Ishikawa (cell line): ENCODE data around the gene PRDM16.

Experiments used
- CEBPB ChIP-seq: IDR thresholded peaks from 2 replicates; pipeline ENCODE4 v1.6.1; 2012
- CREB1 ChIP-seq: IDR thresholded peaks from 2 replicates; pipeline ENCODE4 v1.6.1; 2012; ENCODE audit warnings: low read depth
- EGR1 ChIP-seq: IDR thresholded peaks from 2 replicates; pipeline ENCODE4 v1.6.1; 2012
- EP300 ChIP-seq: IDR thresholded peaks from 2 replicates; pipeline ENCODE4 v1.6.1; 2012; ENCODE audit warnings: borderline replicate concordance
- FOXM1 ChIP-seq: IDR thresholded peaks from 2 replicates; pipeline ENCODE4 v1.6.1; 2012; ENCODE audit warnings: low read depth, borderline replicate concordance
- NFIC ChIP-seq: IDR thresholded peaks from 2 replicates; pipeline ENCODE4 v1.6.1; 2012
- RAD21 ChIP-seq: IDR thresholded peaks from 2 replicates; pipeline ENCODE4 v1.6.1; 2012; ENCODE audit warnings: low read depth
- REST ChIP-seq: IDR thresholded peaks from 2 replicates; pipeline ENCODE4 v1.6.1; 2012; ENCODE audit warnings: low read depth, mild to moderate bottlenecking
- TAF1 ChIP-seq: IDR thresholded peaks from 2 replicates; pipeline ENCODE4 v1.6.1; 2012; ENCODE audit warnings: low read depth, mild to moderate bottlenecking
- TCF12 ChIP-seq: IDR thresholded peaks from 2 replicates; pipeline ENCODE4 v1.6.1; 2012; ENCODE audit warnings: low read depth
- TEAD4 ChIP-seq: IDR thresholded peaks from 2 replicates; pipeline ENCODE4 v1.6.1; 2012
- USF1 ChIP-seq: IDR thresholded peaks from 2 replicates; pipeline ENCODE4 v1.6.1; 2012
- YY1 ChIP-seq: IDR thresholded peaks from 2 replicates; pipeline ENCODE4 v1.6.1; 2012; ENCODE audit warnings: low read depth
- ZBTB7A ChIP-seq: IDR thresholded peaks from 2 replicates; pipeline ENCODE4 v1.6.1; 2012; ENCODE audit warnings: low read depth
- TF ChIP-seq, protein P1 (sequence below): IDR thresholded peaks from 2 replicates; pipeline ENCODE4 v1.6.1; 2012

Gene PRDM16

GRCh38 chr1:3169665-3170356 is 100.8 kb downstream of the PRDM16 start:
- no peak for TF ChIP-seq REST
- TF ChIP-seq CREB1: no peak
- TF ChIP-seq TAF1: no peak
- no peak for TF ChIP-seq TEAD4
- no peak for TF ChIP-seq CEBPB
- TF ChIP-seq TCF12: no peak

GRCh38 chr1:3170561-3171453 is 101.8 kb downstream of the PRDM16 start:
- TF ChIP-seq NFIC (no peak), EP300 (no peak), REST (no peak), USF1 (no peak), YY1 (no peak), ZBTB7A (no peak), TAF1 (no peak), TEAD4 (no peak), EGR1 (no peak), CREB1 (no peak), CEBPB (no peak), FOXM1 (no peak), TCF12 (no peak), RAD21 (no peak)
- TF ChIP-seq, protein P1, sequence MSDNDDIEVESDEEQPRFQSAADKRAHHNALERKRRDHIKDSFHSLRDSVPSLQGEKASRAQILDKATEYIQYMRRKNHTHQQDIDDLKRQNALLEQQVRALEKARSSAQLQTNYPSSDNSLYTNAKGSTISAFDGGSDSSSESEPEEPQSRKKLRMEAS: no peak

DNA sequence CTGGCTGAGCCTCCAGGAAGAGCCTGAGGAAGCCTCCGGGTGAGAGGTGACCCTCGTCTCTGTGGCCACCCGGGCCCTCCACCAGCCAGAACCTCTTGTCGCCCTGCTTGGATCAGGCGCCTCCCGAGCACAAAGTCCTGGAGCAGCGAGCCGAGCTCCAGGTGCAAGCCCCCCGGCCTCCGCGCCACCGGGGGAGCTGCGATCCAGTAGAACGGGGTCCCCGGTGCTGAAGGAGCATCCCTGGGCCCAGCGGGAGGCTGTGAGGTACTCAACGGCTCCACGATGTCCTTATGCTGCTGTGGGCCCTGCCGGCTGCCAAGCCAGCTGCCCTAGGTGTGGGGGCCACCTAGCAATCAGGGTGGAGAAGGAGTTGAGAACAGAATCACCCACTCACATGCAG is 102.8 kb downstream of the PRDM16 start:
- TF ChIP-seq USF1 (no peak), REST (no peak), NFIC (no peak), CEBPB (no peak), TCF12 (no peak), FOXM1 (no peak), ZBTB7A (no peak), RAD21 (no peak), EGR1 (no peak), CREB1 (no peak), YY1 (no peak), TEAD4 (no peak), EP300 (no peak), TAF1 (no peak)
- TF ChIP-seq, protein P1: no peak
